Measurements from ENCODE around the gene CNTROB.

DNA sequence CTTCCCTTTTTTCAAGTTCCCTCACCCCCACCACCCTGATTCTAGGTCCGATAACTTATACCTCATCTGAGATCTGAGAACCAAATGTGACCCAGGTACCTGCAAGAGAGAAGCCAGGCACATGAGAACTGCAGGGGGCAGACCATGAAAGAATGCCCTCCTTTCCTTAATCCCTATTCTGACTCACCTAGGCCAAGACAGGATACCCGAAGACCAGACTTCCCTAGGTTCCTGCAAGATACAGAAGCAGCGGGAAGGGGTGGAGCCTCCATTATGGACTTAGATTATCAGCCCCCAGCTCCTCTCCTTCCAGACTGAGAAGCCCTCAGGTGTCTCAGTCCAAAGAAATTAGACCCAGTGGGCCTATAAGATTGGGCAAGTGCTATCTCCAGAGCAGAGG lies 4.4 kb upstream of the CNTROB start:
- TF ChIP-seq, protein P1, sequence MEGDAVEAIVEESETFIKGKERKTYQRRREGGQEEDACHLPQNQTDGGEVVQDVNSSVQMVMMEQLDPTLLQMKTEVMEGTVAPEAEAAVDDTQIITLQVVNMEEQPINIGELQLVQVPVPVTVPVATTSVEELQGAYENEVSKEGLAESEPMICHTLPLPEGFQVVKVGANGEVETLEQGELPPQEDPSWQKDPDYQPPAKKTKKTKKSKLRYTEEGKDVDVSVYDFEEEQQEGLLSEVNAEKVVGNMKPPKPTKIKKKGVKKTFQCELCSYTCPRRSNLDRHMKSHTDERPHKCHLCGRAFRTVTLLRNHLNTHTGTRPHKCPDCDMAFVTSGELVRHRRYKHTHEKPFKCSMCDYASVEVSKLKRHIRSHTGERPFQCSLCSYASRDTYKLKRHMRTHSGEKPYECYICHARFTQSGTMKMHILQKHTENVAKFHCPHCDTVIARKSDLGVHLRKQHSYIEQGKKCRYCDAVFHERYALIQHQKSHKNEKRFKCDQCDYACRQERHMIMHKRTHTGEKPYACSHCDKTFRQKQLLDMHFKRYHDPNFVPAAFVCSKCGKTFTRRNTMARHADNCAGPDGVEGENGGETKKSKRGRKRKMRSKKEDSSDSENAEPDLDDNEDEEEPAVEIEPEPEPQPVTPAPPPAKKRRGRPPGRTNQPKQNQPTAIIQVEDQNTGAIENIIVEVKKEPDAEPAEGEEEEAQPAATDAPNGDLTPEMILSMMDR (IDR thresholded peaks at IDR 0.05 in 4 of 5, conservative IDR thresholded peaks at IDR 0.05 in 1 of 5) = no peak
- TF ChIP-seq POLR2A (IDR thresholded peaks at IDR 0.05) = no peak
